Inflammatory macrophage (primary cell): ENCODE data around the gene CD27.
"Not testable (repeated sequence)": the region's sequence is repeated elsewhere in the genome, so short reads cannot be mapped to it uniquely, and the experiment has no call there.

Source experiments
- DNase-seq, 2 donors: peaks; one replicate each; pipeline ENCODE4 v3.0.0-alpha.2; 2020 to 2022

CD27 gene

GRCh38 chr12:6461401-6462233 is 16.9 kb downstream of the CD27 start:
- peak; percentile 88 to 97 for DNase-seq

- peak in 1 of 2 donors; percentile 78 for DNase-seq
Measured at GRCh38 chr12:6462234-6462995, 17.7 kb downstream of the CD27 start.

- DNase-seq: no peak
Measured at GRCh38 chr12:6463216-6463615, 18.5 kb downstream of the CD27 start.

- DNase-seq: no peak
Measured at GRCh38 chr12:6463858-6464257, 19.1 kb downstream of the CD27 start.

GRCh38 chr12:6464531-6464930 is 19.8 kb downstream of the CD27 start:
- DNase-seq: no peak

- peak; percentile 63 to 71 for DNase-seq
Measured at GRCh38 chr12:6465467-6466183, 20.9 kb downstream of the CD27 start.

GRCh38 chr12:6466184-6466573 is 21.4 kb downstream of the CD27 start:
- DNase-seq: no peak

- peak in 1 of 2 donors; percentile 56 for DNase-seq
Measured at GRCh38 chr12:6466751-6467150, 22.0 kb downstream of the CD27 start.

GRCh38 chr12:6467571-6468282 is 23.0 kb downstream of the CD27 start:
- DNase-seq: not testable (repeated sequence)

- no peak for DNase-seq
Measured at GRCh38 chr12:6468283-6468575, 23.5 kb downstream of the CD27 start.

GRCh38 chr12:6469092-6469491 is 24.3 kb downstream of the CD27 start:
- DNase-seq: no peak

GRCh38 chr12:6469609-6470374 is 25.0 kb downstream of the CD27 start:
- no peak for DNase-seq

GRCh38 chr12:6470375-6471163 is 25.8 kb downstream of the CD27 start, which contains the start of gene VAMP1:
Gene VAMP1, minus strand, starts transcription at chr12:6470677. Its CDS starts 146 bp downstream, at chr12:6470531.
- peak; percentile 96 to 97 for DNase-seq

- peak; percentile 42 to 65 for DNase-seq
Measured at GRCh38 chr12:6471989-6472360, 27.2 kb downstream of the CD27 start.

GRCh38 chr12:6472491-6472890 is 27.7 kb downstream of the CD27 start:
- DNase-seq: no peak

- not testable (repeated sequence) for DNase-seq
Measured at GRCh38 chr12:6475233-6475975, 30.6 kb downstream of the CD27 start.

- DNase-seq: peak in 1 of 2 donors; percentile 43
Measured at GRCh38 chr12:6476489-6476888, 31.7 kb downstream of the CD27 start.

- not testable (repeated sequence) for DNase-seq
Measured at GRCh38 chr12:6477601-6478377, 33.0 kb downstream of the CD27 start.

- DNase-seq: no peak
Measured at GRCh38 chr12:6478416-6478815, 33.7 kb downstream of the CD27 start.
